ENCODE data around the gene PTPRA.
A peak's percentile ranks its signal among the peaks of the same experiment; 100 is the strongest.
"Not testable (repeated sequence)": the region's sequence is repeated elsewhere in the genome, so short reads cannot be mapped to it uniquely, and the experiment has no call there.

Gene PTPRA

GRCh38 chr20:2873010-2873746 lies at the start of gene PTPRA:
TSS of gene PTPRA (plus strand) at chr20:2873481. CDS start at chr20:2964278, 90,797 bp downstream.
- DNase-seq, result peak; percentile 89

GRCh38 chr20:2825761-2826160 lies 47.5 kb upstream of the PTPRA start:
- no peak for DNase-seq

GRCh38 chr20:2826655-2827054 lies 46.6 kb upstream of the PTPRA start:
- DNase-seq, result no peak

GRCh38 chr20:2829376-2829775 lies 43.9 kb upstream of the PTPRA start:
- no peak for DNase-seq

- DNase-seq, result not testable (repeated sequence)
Observed at GRCh38 chr20:2831206-2831605, 42.1 kb upstream of the PTPRA start.

- no peak for DNase-seq
Observed at GRCh38 chr20:2833761-2834160, 39.5 kb upstream of the PTPRA start.

GRCh38 chr20:2834401-2835110 lies 38.7 kb upstream of the PTPRA start:
- no peak for DNase-seq

GRCh38 chr20:2835331-2835796 lies 37.9 kb upstream of the PTPRA start:
- DNase-seq, result no peak

- DNase-seq, result no peak
Observed at GRCh38 chr20:2836035-2836434, 37.2 kb upstream of the PTPRA start.

- DNase-seq, result no peak
Observed at GRCh38 chr20:2837221-2837960, 35.9 kb upstream of the PTPRA start.

GRCh38 chr20:2838170-2838797 lies 35.0 kb upstream of the PTPRA start:
- no peak for DNase-seq

GRCh38 chr20:2838847-2839671 lies 34.2 kb upstream of the PTPRA start:
- DNase-seq, result no peak

- no peak for DNase-seq
Observed at GRCh38 chr20:2839732-2840137, 33.5 kb upstream of the PTPRA start.

- peak; percentile 84 for DNase-seq
Observed at GRCh38 chr20:2840138-2840966, 32.9 kb upstream of the PTPRA start, which contains the start of the genes PCED1A and VPS16. TSS of gene PCED1A (minus strand) at chr20:2840655. CDS start at chr20:2839912, 743 bp downstream. TSS of gene VPS16 (plus strand) at chr20:2840745. CDS start at chr20:2840775, 30 bp downstream.

GRCh38 chr20:2840967-2841531 lies 32.2 kb upstream of the PTPRA start:
- DNase-seq, result no peak

- no peak for DNase-seq
Observed at GRCh38 chr20:2845607-2846006, 27.7 kb upstream of the PTPRA start.

- DNase-seq, result no peak
Observed at GRCh38 chr20:2846698-2847097, 26.6 kb upstream of the PTPRA start.

GRCh38 chr20:2847802-2848201 lies 25.5 kb upstream of the PTPRA start:
- no peak for DNase-seq

GRCh38 chr20:2849529-2849928 lies 23.8 kb upstream of the PTPRA start:
- no peak for DNase-seq

- no peak for DNase-seq
Observed at GRCh38 chr20:2851086-2851485, 22.2 kb upstream of the PTPRA start.

GRCh38 chr20:2858591-2858990 lies 14.7 kb upstream of the PTPRA start:
- no peak for DNase-seq
